ENCODE measurements around the gene ARPP19. TPM values are rescaled to one million over a fixed set of nuclear protein-coding genes. Genes with fewer than 3 reads are reported as not detected.

ARPP19 gene
- total and polyA plus RNA-seq, 9 of the 15 experiments (the other 6 are each of a cell fraction or from before 2014, with no cell fraction given): 33.3 to 102 (median 60.5) TPM

GRCh38 chr15:52568601-52569585 lies at the start of gene ARPP19 (continued):
- TF ChIP-seq TRIM25 (IDR thresholded peaks at IDR 0.05; ENCODE audit: borderline replicate concordance) (no peak), NR1H2 (CRISPR knock-in tag; IDR thresholded peaks at IDR 0.05) (no peak; the same call in 1 of the 2 replicates), SRSF1 (IDR thresholded peaks at IDR 0.05; ENCODE audit: low read depth, low read length) (no peak), MYBL2 (IDR thresholded peaks at IDR 0.05; ENCODE audit: low read depth) (no peak), MYBL2 (CRISPR knock-in tag; IDR thresholded peaks at IDR 0.05; ENCODE audit: borderline replicate concordance) (no peak), BCL6 (CRISPR knock-in tag; IDR thresholded peaks at IDR 0.05) (no peak), RERE (CRISPR knock-in tag; IDR thresholded peaks at IDR 0.05; ENCODE audit: borderline replicate concordance) (no peak), CREBBP (IDR thresholded peaks at IDR 0.05; ENCODE audit: low read depth, low read length) (no peak), ETV5 (CRISPR knock-in tag; IDR thresholded peaks at IDR 0.05; ENCODE audit: low read depth) (peak; percentile 68; the same call in 1 of the 2 replicates), GMEB1 (CRISPR knock-in tag; IDR thresholded peaks at IDR 0.05) (peak; percentile 58), ZNF431 (CRISPR knock-in tag; IDR thresholded peaks at IDR 0.05) (peak; percentile 62; the same call in 1 of the 2 replicates), ZBTB33 (CRISPR knock-in tag; IDR thresholded peaks at IDR 0.05) (peak; percentile 63), MTA2 (IDR thresholded peaks at IDR 0.05; ENCODE audit: low read depth) (peak; percentile 67), POLR3A (IDR thresholded peaks at IDR 0.05; ENCODE audit: borderline replicate concordance, extremely low read depth, insufficient read depth, insufficient read length) (no peak)
